K562 (cell line): ENCODE results near the gene AQR. TPM values are rescaled to one million over a fixed set of nuclear protein-coding genes. Genes with fewer than 3 reads are reported as not detected.

Experiments used
- ADNP ChIP-seq: fragments of 200-800 bp; sonication (Bioruptor generic); IDR thresholded peaks from 2 replicates; pipeline ENCODE4 v1.6.1; 2016; ENCODE audit warnings: missing genetic modification characterization, missing compliant biosample characterization
- BRD9 ChIP-seq: fragments of 450-650 bp; IDR thresholded peaks from 2 replicates; pipeline ENCODE4 v1.6.1; 2018; ENCODE audit warnings: low read depth; ENCODE audit not compliant: partially characterized antibody
- CREBBP ChIP-seq: IDR thresholded peaks from one replicate; pipeline ENCODE4 v1.6.1; 2012; ENCODE audit warnings: low read depth, mild to moderate bottlenecking, control low read depth, inconsistent platforms, low read length
- ETV6 ChIP-seq, 3 experiments: fragments of 150-350 bp in 1 of 3; sonication (generic) in 1 of 3; formaldehyde crosslinking in 1 of 3; IDR thresholded peaks; 2 replicates each; pipeline versions ENCODE4 v1.6.1 to v1.8.0; 2014 to 2022; ENCODE audit warnings: borderline replicate concordance in 2 of 3, low read depth in 2 of 3, antibody characterized with exemption in 1 of 3, low read length in 1 of 3, mild to moderate bottlenecking in 1 of 3, missing genetic modification reagents in 1 of 3
- EWSR1 ChIP-seq: fragments of 450-650 bp; IDR thresholded peaks from 2 replicates; pipeline ENCODE4 v1.6.1; 2018; ENCODE audit warnings: borderline replicate concordance, mild to moderate bottlenecking, low read depth, moderate library complexity; ENCODE audit not compliant: partially characterized antibody
- GATAD2B ChIP-seq: fragments of 450-650 bp; IDR thresholded peaks from 2 replicates; pipeline ENCODE4 v1.6.1; 2017; ENCODE audit warnings: mild to moderate bottlenecking, borderline replicate concordance
- GTF2A2 ChIP-seq: IDR thresholded peaks from 2 replicates; pipeline ENCODE4 v1.6.1; 2016; ENCODE audit warnings: mild to moderate bottlenecking, missing genetic modification characterization, missing compliant biosample characterization
- HDAC3 ChIP-seq: fragments of 450-650 bp; IDR thresholded peaks from 2 replicates; pipeline ENCODE4 v1.6.1; 2018; ENCODE audit warnings: borderline replicate concordance, mild to moderate bottlenecking, moderate library complexity; ENCODE audit not compliant: partially characterized antibody
- ILK ChIP-seq: fragments of 450-650 bp; IDR thresholded peaks from 2 replicates; pipeline ENCODE4 v1.6.1; 2016; ENCODE audit warnings: missing genetic modification characterization, low read depth, mild to moderate bottlenecking, missing compliant biosample characterization, moderate library complexity, borderline replicate concordance
- KDM4B ChIP-seq, 2 experiments: fragments of 450-650 bp in 1 of 2; sonication (generic) in 1 of 2; IDR thresholded peaks; 2 replicates each; pipeline ENCODE4 v1.6.1; 2016 to 2017; ENCODE audit warnings: borderline replicate concordance in 2 of 2, antibody characterized with exemption in 1 of 2, low read depth in 1 of 2, mild to moderate bottlenecking in 1 of 2
- L3MBTL2 ChIP-seq: fragments of 450-650 bp; IDR thresholded peaks from 2 replicates; pipeline ENCODE4 v1.6.1; 2016; ENCODE audit warnings: mild to moderate bottlenecking, moderate library complexity
- LCOR ChIP-seq: sonication (generic); formaldehyde crosslinking; IDR thresholded peaks from 2 replicates; pipeline ENCODE4 v1.8.0; 2022; ENCODE audit warnings: mild to moderate bottlenecking, missing genetic modification reagents
- MTA3 ChIP-seq: fragments of 450-650 bp; formaldehyde crosslinking; IDR thresholded peaks from 2 replicates; pipeline ENCODE4 v1.6.1; 2017; ENCODE audit warnings: mild to moderate bottlenecking, borderline replicate concordance
- PCBP1 ChIP-seq: fragments of 200-400 bp; formaldehyde crosslinking; IDR thresholded peaks from 2 replicates; pipeline ENCODE4 v1.6.1; 2018; ENCODE audit warnings: mild to moderate bottlenecking, low read depth, low read length; ENCODE audit not compliant: poor library complexity, severe bottlenecking
- POLR2AphosphoS5 ChIP-seq: IDR thresholded peaks from 2 replicates; pipeline ENCODE4 v1.6.1; 2011; ENCODE audit warnings: mild to moderate bottlenecking, low read depth, low read length, moderate library complexity; ENCODE audit not compliant: control insufficient read depth, insufficient read depth
- PTBP1 ChIP-seq: fragments of 200-400 bp; formaldehyde crosslinking; IDR thresholded peaks from 2 replicates; pipeline ENCODE4 v1.6.1; 2017; ENCODE audit warnings: low read depth, low read length
- SMC3 ChIP-seq: conservative IDR thresholded peaks from 2 replicates; pipeline ENCODE4 v1.6.1; 2011; ENCODE audit warnings: low read depth, low read length, improper control_type of control experiment; ENCODE audit not compliant: insufficient read depth
- SREBF1 ChIP-seq: fragments of 150-350 bp; IDR thresholded peaks from 2 replicates; pipeline ENCODE4 v1.6.1; 2014; ENCODE audit warnings: antibody characterized with exemption, low read depth, low read length, borderline replicate concordance
- SRSF3 ChIP-seq: fragments of 200-400 bp; formaldehyde crosslinking; IDR thresholded peaks from 2 replicates; pipeline ENCODE4 v1.6.1; 2016; ENCODE audit warnings: mild to moderate bottlenecking, low read length, moderate library complexity; ENCODE audit not compliant: insufficient read depth
- ZFX ChIP-seq: sonication (generic); formaldehyde crosslinking; IDR thresholded peaks from 2 replicates; pipeline ENCODE4 v1.8.0; 2022; ENCODE audit warnings: mild to moderate bottlenecking, missing genetic modification reagents, moderate library complexity
- ZNF24 ChIP-seq: fragments of 450-650 bp; IDR thresholded peaks from 2 replicates; pipeline ENCODE4 v1.6.1; 2016
- ZNF384 ChIP-seq: IDR thresholded peaks from 2 replicates; pipeline ENCODE4 v1.6.1; 2012; ENCODE audit warnings: low read depth, low read length, improper control_type of control experiment
- polyA plus RNA-seq, 8 experiments: library from polyadenylated mRNA; depleted of rRNA in 4 of 8; stranded (reverse) in 5 of 8; unstranded in 3 of 8; fragments of >200 nt; fragmentation: Nextera tagmentation in 2 of 8; fragmentation: Illumina TruSeq in 1 of 8; extraction: Ambion mirVana in 2 of 8; extraction: Trizol in 1 of 8; gene quantifications; 2 replicates each; pipeline versions ENCODE4 v1.2.1 to v1.2.3, GENCODE V29; 2011 to 2014; ENCODE audit warnings: inconsistent platforms in 1 of 8, missing spikeins in 1 of 8
- total RNA-seq, 7 experiments: library from RNA; depleted of rRNA in 6 of 7; stranded (reverse); fragments of >200 nt in 6 of 7; fragmentation: Illumina TruSeq in 2 of 7; extraction: Trizol in 2 of 7; gene quantifications; 2 replicates each; pipeline versions ENCODE4 v1.2.1 to v1.2.3, GENCODE V29; 2011 to 2021; ENCODE audit warnings: low replicate concordance in 1 of 7
- TF ChIP-seq, protein P1 (sequence below): fragments of 450-650 bp; formaldehyde crosslinking; IDR thresholded peaks from 2 replicates; pipeline ENCODE4 v1.4.0; 2022; ENCODE audit warnings: mild to moderate bottlenecking, moderate library complexity
- TF ChIP-seq, protein P2 (sequence below), 2 experiments: fragments of 450-650 bp; conservative IDR thresholded peaks; 2 replicates each; pipeline ENCODE4 v1.6.1; 2017; ENCODE audit warnings: mild to moderate bottlenecking in 2 of 2, moderate library complexity in 2 of 2

The AQR gene
- total and polyA plus RNA-seq, 9 of the 15 experiments (the other 6 are each of a cell fraction or from before 2014, with no cell fraction given): 22.0 to 62.9 (median 39.3) TPM

DNA sequence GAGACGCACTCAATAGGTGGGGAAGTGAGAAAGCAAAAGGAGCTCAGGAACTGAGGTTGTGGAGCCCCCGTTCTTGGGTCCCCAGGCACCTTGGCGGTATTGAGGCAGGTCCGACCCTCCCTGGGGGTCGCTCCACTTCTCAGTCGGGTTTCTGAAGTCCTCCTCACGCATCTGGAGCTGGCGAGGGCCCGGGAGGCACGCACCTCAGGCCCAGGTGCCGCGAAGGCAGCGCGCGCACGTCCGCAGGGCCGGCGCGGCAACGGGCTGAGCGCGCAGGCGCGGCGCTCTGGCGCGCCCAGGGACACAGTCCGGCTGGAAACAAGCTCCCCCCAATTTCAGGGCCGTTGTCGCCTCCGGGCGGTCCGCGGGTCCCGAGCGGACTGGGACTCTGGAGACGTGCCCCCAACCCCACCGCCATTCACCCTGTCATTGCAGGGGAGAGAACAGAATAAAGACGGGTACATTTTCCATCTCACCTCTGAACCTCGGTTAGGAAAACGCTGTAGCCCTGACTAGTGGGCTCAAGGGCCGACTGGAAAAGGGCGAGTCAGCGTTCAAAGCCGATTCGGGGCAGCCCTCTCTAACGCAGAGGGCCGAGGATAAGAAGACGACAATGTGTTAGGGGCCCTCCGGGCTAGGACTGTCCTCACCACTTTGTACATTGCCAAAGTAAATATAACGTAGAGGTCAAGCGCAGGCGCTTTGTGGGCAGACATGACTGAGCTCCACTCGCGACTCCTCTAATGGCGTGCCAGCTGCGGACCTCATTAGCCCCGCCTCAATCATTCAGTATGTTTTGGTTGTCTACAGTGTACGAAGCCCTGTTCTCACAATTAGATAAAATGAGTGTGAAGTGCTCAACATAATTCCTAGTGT, 18.7 kb upstream of the AQR start, which contains the start of gene ZNF770 (continued):
- TF ChIP-seq POLR2AphosphoS5 (peak; percentile 87), SMC3 (0 out of 2 replicates have a peak, but pooled peaks have one; percentile 7), PTBP1 (no peak), GTF2A2 (peak; percentile 74; the same call in 1 of the 2 replicates), EWSR1 (no peak), KDM4B (IDR thresholded peaks at IDR 0.05; ENCODE audit: borderline replicate concordance in 2 of 2, low read depth in 1 of 2) (peak in 1 of 2 experiments; percentile 79; a peak in 1 of 4 replicates), MTA3 (peak; percentile 93), L3MBTL2 (peak; percentile 84), ZNF24 (peak; percentile 73), ADNP (tag) (no peak), GATAD2B (peak; percentile 88), CREBBP (no peak), ZNF384 (0 out of 2 replicates have a peak, but pooled peaks have one; percentile 20), SREBF1 (no peak), BRD9 (peak; percentile 64), ILK (tag) (no peak), PCBP1 (peak; percentile 87), ETV6 (IDR thresholded peaks at IDR 0.05; ENCODE audit: borderline replicate concordance in 1 of 2, low read depth in 2 of 2, low read length in 1 of 2) (peak in 1 of 2 experiments; percentile 14; a peak in 1 of 4 replicates), ETV6 (CRISPR knock-in tag; IDR thresholded peaks at IDR 0.05; ENCODE audit: borderline replicate concordance) (no peak), LCOR (CRISPR knock-in tag) (peak; percentile 70; the same call in 1 of the 2 replicates), SRSF3 (0 out of 2 replicates have a peak, but pooled peaks have one; percentile 13), HDAC3 (no peak), ZFX (CRISPR knock-in tag) (peak; percentile 90)
- TF ChIP-seq, protein P1, sequence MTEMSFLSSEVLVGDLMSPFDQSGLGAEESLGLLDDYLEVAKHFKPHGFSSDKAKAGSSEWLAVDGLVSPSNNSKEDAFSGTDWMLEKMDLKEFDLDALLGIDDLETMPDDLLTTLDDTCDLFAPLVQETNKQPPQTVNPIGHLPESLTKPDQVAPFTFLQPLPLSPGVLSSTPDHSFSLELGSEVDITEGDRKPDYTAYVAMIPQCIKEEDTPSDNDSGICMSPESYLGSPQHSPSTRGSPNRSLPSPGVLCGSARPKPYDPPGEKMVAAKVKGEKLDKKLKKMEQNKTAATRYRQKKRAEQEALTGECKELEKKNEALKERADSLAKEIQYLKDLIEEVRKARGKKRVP (CRISPR knock-in tag): no peak
- TF ChIP-seq, protein P2, sequence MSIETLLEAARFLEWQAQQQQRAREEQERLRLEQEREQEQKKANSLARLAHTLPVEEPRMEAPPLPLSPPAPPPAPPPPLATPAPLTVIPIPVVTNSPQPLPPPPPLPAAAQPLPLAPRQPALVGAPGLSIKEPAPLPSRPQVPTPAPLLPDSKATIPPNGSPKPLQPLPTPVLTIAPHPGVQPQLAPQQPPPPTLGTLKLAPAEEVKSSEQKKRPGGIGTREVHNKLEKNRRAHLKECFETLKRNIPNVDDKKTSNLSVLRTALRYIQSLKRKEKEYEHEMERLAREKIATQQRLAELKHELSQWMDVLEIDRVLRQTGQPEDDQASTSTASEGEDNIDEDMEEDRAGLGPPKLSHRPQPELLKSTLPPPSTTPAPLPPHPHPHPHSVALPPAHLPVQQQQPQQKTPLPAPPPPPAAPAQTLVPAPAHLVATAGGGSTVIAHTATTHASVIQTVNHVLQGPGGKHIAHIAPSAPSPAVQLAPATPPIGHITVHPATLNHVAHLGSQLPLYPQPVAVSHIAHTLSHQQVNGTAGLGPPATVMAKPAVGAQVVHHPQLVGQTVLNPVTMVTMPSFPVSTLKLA (conservative IDR thresholded peaks at IDR 0.05): peak; percentile 39 to 62; a peak in 1 of 4 replicates
